Body of pancreas (tissue), 4 donors: ENCODE results near the gene MACROH2A2.

Source experiments
- CTCF ChIP-seq, 7 experiments: fragments of 450-650 bp in 4 of 7; fragments of 200-600 bp in 3 of 7; sonication (generic) in 3 of 7; IDR thresholded peaks; one replicate each; pipeline ENCODE4 v1.5.1; 2016 to 2019; ENCODE audit warnings: antibody characterized with exemption in 7 of 7
- POLR2A ChIP-seq, 3 donors: fragments of 450-650 bp; IDR thresholded peaks; one replicate each; pipeline ENCODE4 v1.6.1; 2016; ENCODE audit warnings: antibody characterized with exemption in 3 of 3, mild to moderate bottlenecking in 2 of 3

DNA sequence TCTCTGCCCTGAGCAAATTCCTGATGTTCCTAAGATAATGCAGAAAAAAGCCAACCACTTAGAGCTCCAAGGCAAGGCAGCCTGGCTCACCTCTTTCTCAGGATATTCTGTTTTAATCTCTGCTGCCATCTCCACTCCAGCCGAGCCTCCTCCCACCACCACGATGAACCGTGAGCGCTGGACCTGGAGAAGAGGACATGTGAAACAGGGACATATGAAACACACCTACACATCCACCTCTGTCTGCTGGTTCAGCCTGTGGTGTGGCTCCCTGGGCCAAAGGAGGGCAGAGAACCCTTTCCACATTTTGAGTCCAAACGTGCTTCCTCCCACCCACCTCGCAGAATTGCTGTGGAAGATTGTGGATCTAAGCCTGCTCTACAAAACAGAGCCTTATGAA lies 67.8 kb downstream of the MACROH2A2 start:
- TF ChIP-seq CTCF (IDR thresholded peaks at IDR 0.05) (no peak), POLR2A (IDR thresholded peaks at IDR 0.05) (no peak)
